ENCODE measurements around the gene GRIA2.

Gene GRIA2

DNA sequence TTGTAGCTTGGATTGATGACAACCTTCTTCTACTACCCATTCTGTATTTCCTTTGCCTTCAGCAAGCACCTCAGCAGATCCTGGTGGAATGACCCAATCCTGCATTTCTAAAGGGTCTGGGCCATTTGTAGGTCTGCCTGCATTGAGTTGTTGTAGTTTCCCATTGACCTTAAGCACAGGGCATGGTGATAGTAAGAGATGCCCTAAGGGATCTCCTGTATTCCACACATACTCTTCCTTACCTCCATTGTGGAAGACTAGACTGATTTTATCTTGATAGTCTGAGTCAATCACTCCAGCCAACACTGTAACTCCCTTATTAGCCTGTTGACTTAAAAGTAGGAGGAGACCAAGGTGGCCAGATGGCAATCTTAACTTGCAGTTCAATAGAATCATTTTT lies 184.5 kb downstream of the GRIA2 start:
- no peak for DNase-seq
